Melanocyte of skin (primary cell): ENCODE data around the gene NSG1. TPM values are rescaled to one million over a fixed set of nuclear protein-coding genes. Genes with fewer than 3 reads are reported as not detected.

Source experiments
- total RNA-seq, 2 donors: library from RNA; depleted of rRNA; stranded (reverse); fragments of >200 nt; gene quantifications; 2 replicates each; pipeline ENCODE4 v1.2.3, GENCODE V29; 2012

The NSG1 gene
- total RNA-seq: 10 to 100 TPM; 46.8 to 75.3 TPM

DNA sequence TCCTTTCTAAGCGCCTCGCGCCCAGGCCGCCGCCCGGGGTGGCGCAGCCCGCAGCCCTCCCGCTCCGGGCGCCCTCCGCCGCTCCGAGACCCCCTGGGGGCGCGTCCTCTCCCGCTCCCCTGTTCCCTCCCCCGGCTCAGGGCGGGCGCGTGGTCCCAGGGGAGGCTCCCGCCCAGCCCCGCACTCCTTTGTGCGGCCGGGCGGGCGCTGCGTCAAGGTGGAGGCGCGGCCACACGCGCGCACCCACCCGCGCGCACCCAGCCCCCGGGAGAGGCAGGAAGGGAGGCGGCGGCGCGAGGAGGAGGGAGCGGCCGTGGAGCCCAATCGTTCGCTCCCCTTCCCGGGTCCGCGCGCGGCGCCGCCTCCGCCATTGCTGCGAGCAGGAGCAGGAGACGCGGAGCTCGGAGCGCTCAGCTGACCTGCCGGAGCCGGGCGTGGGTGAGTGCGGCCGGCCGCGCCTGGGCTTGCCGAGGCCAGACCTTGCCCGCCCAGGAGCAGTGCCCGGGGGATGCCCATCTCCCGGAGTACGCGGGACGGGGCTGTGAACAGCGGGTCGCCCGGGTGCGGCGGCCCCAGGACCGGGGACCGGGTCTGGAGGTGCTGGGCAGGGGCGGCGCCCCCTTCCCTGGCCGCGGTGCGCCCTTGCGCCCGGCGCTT, at the start of gene NSG1:
TSS of gene NSG1 (plus strand) at position 367 of the 657 bp plus-strand sequence. CDS start 528 bp downstream, outside the sequence.

Other genes with a start within 250 kb of the NSG1 start
- not detected for gene OTOP1, start 160.2 kb upstream of the NSG1 start, total RNA-seq
- 10 to 100 TPM; 23.1 to 27.0 TPM for gene TMEM128, start 138.9 kb upstream of the NSG1 start, total RNA-seq
- 10 to 100 TPM in 1 of 2 donors, 1 to 10 TPM in 1; 7.2 to 25.6 TPM for gene LYAR, start 96.9 kb upstream of the NSG1 start, total RNA-seq
- gene ZBTB49, start 96.9 kb upstream of the NSG1 start, total RNA-seq: 1 to 10 TPM; 3.8 to 9.0 TPM
- 10 to 100 TPM; 24.3 to 26.5 TPM for gene STX18, start 154.9 kb downstream of the NSG1 start, total RNA-seq